Measurements from ENCODE around the gene AURKAIP1.
A peak's percentile ranks its signal among the peaks of the same experiment; 100 is the strongest.
"Not testable (repeated sequence)": the region's sequence is repeated elsewhere in the genome, so short reads cannot be mapped to it uniquely, and the experiment has no call there.

The AURKAIP1 gene

DNA sequence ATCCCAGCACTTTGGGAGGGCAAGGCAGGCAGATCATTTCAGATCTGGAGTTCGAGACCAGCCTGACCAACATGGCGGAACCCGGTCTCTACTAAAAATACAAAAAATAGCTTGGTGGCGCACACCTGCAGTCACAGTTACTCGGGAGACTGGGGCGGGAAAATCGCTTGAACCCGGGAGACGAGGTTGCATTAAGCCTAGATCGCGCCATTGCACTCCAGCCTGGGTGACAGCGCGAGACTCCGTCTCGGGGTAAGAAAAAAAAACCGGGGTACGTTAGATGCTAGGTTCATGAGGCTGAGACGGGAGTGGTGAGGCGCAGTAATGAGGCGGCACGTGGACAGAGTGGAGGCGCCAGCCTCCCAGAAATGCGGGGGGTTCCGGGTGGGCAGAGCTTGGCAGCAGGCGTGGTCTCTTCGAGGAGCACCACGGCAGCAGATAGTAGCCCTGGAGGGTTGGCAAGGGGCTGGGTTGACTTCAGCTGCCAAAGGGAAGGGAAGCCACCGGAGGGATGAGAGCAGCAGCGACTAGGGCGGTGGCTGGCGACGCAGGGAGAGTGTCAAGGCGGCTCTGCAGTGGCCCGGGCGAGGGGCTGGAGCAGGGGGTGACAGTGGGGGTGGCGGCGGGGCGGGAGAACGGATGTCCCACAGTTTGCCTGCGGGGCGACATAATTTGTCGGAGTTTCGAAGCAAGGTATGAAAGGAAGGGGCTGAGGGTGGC lies 31.3 kb upstream of the AURKAIP1 start:
- DNase-seq = no peak

DNA sequence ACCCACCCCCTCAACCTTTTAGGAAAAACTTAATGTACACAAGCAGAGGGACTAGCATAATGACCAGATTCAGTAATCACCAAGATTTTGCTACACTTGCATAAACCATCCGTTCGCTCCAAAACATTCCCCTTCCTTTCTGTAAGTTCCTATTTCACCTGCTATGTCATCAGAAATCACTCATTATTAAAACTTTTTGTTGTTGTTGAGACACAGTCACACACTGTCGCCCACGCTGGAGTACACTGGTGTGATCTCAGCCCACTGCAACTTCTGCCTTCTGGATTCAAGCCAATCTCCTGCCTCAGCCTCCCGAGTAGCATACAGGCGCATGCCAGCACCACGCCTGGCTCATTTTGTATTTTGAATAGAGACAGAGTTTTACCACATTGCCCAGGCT lies 28.6 kb upstream of the AURKAIP1 start:
- DNase-seq = no peak

DNA sequence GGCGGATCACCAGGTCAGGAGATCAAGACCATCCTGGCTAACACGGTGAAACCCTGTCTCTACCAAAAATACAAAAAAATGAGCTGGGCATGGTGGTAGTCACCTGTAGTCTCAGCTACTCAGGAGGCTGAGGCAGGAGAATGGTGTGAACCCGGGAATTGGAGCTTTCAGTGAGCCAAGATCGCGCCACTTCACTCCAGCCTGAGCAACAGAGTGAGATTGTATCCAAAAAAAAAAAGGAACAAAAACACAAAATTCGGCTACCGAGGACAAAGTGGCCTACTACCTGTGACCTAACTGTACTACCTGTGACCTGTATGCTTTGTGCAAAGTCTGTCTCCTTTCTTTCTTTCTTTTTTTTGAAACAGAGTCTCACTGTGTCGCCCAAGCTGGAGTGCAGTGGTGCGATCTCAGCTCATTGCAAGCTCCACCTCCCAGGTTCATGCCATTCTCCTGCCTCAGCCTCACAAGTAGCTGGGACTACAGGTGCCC lies 27.9 kb upstream of the AURKAIP1 start:
- DNase-seq = not testable (repeated sequence)

DNA sequence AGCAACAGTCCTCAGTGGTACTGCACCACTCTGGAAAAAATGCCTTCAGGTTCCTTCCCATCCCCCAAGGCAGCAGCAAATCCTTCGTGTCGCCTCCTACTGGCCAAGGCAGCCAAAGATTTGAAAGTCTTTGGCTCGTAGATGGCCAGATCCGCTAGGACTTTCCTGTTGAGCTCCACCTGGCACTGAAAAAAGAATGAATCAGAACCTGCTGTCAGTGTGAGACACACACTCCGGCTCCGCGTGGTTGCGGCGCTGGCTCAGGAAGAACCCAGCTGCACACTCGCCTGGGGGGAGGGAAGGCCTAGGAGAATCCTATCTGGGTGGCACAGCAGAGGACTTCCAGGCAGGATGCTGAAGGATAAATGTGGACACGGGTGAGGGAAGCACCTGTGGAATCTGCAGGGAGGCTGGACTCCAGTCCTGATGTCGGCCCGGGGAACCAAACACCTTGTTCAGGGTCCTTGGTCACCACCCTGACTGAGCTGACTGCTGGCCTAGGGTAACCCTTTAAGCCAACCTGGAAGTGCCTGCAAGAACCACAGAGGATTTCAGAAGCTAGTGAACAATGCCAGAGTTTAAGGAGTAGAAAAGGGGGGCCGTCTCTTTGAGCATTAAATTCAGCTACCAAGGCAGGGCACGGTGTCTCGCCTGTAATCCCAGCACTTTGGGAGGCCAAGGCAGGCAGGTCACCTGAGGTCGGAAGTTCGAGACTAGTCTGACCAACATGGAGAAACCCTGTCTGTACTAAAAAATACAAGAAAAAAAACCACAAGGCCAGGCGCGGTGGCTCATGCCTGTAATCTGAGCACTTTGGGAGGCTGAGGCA lies 27.3 kb upstream of the AURKAIP1 start:
- DNase-seq = peak; percentile 57

DNA sequence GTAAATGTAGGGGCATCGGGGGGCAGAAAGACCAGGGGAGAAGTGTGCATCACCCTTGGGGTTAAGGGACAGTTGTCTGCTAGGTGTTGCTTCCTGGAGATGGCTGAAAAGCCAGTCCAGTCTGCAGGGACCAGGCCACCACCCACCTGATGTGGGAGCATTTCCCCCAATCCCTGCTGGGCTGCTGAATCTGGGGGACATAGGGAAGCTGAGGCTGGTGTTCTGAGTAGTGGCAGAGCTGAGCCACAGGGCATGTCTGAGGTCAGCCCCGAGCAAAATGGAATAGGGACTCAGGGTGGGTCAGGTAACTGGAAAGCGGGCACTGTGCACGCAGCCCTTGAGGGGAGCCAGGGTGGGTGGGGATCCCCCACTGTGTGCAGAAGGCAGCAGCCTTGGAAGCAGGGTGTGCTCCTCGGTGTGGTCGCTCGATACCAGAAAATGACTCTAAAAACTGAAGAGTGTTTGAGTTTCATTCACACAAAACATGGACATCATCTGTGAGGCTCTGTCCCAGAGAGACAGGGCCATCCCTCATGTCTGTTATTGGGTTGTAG lies 26.5 kb upstream of the AURKAIP1 start:
- DNase-seq = no peak

DNA sequence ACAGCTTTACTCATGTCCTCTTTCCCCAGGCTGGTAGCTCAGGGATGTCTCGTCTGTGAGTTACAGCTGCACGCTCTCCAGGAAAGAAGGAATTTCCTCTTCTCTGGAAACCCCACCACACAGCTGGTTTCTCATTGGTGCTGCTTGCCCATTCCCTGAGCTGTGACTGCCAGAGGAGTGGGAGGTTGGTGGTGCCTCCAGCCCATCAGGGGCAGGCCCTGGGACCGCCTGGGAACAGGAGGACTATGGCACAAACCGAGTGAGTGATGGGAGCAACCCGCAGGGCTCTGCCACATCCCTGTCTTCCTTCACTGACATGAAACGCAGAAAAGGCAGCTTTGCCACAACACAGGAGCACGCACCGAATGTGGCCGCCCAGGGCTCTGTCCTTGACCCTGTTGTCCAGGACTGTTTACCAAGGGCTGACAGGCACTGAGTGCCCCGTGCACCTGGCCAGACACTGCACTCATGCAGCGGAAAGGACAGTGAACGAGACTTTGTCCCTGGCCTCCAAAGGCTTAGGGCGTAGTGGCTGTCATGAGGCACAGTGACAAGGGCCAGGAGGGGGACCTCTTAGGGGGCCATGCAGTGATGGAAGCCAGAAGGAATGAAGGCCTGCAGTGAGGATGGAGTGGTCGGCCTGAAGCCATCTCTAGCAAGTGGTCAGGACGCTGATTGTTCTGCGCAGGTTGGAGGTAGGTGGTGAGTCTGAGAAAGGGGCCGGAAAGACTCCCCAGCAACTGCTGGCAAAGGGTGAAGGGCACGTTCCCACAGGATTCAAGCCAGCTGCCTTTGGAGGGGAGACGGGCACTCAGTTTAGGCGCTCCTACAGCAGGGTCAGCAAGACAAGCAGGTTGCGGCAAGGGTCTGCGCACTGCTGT lies 25.8 kb upstream of the AURKAIP1 start:
- DNase-seq = no peak

DNA sequence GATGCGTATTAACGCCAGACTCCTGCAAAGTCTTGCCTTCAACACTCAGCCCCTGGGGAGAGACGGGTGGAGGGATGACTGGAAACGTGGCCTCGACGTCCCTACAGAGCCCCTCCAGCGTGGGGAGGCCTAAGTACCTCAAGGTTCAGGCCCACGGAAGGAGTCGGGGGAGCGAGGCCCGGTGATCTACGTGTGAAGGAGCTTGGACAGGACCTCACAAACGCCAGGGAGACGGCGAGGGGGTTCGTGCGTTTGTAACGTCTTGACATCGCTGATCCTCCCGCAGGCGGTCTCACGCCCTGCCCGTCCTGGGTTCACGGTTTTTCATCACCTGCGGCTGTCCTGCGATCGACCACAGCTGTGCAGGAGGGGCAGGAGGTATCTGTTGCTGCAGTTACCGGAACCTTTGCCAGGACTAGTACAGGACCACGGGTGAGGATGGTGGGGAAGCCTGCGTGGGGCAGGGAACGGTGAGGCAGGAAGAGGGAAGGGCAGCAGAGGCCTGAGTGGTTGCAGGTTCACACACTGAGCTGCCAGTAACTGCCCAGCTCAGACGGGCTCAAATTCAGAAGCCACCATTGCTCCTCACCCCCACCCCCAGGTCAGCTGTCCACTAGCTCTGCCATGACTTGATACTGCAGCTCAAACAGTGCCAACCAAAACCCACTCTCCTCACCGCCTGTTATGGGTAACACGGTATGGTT lies 25.0 kb upstream of the AURKAIP1 start:
- no peak for DNase-seq

DNA sequence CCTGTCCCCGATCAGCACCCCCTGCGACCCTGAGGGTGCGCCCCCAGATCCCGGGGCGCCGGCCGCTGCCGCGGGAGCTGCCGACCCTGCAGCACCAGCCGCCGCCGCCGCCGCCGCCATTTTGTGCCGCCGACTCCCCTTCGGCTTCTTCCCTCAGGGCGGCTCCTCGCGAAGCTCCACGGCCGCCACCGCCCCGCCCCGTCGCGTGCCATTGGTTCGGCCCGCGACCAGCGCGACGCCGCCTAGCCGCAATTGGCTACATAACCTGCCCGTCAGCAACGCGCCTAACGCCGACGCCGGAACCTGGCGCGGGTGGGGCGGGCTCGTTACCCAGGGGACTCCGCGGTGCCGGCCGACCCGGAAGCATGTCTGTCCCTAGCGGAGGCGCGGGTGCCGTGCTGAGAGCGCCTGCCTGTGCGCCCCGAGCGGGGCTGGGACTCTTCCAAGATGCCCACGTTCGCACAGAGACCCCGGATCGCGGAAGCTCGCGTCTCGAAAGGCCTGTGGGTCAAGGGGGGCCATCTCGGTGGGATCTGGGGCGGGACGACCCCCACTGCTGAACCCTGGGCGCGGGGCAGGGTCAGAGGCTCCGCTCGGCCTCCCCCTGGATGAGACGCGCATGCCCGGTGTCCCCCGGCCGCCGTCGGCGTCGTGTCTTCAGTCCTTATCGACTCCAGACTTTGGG lies 24.3 kb upstream of the AURKAIP1 start, which contains the start of gene CCNL2:
Gene CCNL2 (minus strand): TSS at position 149 of the 685 bp plus-strand sequence. CDS start 29 bp downstream, at position 120.
- peak; percentile 99 for DNase-seq

DNA sequence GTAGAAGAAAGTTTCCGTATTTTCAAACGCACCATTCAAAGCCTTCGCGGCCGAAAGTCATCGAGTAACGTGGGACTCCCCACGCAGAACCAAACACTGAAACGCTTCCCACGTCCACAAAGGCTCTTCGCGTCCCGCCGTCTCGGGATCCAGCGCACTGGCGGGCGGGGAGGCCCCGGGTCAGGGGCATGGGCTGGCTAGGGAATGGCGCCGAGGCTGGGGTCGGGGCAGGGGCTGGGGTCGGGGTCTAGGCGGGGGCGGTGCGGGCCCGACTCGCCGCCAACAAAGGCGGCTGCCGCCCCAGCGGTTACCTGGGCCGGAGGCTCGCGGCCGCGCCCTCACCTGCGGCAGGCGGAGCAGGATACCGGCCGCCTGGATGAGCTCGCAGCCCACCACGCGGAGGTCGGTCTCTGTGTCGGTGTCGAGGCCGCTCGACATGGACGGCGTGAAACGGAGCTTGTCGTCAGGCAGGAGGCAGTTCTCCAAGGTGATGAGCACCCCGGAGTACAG lies 23.7 kb upstream of the AURKAIP1 start:
- peak; percentile 31 for DNase-seq

DNA sequence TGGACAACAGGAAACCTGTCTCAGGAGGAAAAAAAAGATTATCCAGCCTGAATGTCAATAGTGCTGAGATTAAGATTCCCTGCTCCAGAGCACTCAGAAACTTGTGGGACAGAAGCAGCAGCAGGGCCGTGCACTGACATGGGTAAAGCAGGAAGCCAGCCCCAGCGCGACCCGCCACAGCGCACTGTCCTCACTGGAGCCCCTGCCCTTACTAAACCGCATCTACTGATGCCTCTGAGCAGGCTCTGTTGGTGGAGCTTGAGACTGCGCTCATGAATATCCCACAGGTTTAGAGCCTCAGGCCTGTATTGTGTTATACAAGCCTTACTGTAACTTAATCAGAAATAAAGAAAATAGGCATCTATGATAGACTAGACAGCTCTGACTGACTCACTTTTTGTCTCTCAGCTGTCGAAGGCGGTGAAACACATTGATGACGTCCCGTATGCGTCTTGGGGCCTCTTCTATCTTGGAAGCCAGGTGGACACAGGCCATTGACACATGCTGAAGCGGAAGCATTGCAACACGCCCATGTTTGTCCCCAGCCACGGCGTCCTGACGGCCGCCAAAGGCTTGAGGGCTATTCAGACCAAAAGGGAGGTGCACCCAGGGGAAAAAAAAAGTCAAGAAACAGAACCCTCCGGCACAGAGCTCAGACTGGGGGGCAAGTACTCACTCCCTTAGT lies 23.0 kb upstream of the AURKAIP1 start:
- no peak for DNase-seq

DNA sequence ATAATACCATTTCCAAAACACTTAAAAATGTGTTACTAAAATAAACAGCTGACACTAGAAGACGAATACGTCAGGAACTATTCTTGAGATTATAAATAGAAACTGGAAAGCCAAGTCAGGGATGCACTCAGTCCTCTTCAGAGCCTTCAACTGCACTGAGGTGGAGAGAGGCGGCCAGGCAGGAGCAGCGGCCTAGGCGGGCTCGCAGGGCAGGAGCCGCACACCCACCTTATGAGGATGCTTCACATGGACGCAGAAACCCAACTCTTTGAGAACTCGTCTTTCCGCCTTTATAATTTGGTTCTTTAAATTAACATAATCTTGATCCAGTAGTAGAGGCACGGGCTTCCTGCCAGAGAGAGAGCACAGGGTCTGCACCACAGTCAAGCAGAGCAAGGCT lies 20.2 kb upstream of the AURKAIP1 start:
- no peak for DNase-seq

DNA sequence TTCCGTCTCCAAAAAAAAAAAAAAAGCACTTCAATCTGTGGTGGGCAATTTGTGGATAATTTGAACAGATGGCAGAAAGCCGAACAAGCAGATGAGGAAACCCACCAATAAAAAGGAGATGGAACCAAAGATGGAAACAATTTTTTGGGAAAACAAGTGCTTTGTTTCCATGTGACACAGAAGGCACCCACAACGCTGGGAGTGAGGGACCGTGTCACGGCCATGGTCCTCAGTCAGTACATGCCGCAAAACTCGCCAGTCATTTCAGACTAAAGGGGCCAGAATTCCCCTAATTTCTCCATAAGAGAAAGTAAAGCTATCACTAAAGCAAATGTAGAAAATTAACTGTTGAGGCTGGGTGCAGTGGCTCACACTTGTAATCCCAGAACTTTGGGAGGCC lies 19.1 kb upstream of the AURKAIP1 start:
- no peak for DNase-seq

DNA sequence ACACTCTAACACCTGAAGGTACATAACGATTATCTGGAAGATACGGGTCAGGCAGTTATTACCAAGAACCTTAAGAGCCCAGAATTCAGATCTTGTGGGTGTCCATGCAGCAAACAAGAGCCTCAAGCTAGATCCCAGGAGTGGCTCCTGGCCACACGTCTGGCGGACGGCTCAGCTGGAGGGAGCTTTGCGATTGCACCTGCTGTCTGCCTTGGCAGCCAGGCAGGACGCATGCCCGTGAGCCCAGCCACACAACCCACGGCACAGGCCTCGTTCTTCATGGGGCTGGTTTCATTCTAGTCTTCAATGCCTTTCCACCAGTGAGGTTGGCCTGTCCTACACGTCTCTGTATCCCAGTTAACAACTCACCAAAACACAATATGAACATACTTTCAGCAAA lies 18.4 kb upstream of the AURKAIP1 start:
- DNase-seq = no peak

DNA sequence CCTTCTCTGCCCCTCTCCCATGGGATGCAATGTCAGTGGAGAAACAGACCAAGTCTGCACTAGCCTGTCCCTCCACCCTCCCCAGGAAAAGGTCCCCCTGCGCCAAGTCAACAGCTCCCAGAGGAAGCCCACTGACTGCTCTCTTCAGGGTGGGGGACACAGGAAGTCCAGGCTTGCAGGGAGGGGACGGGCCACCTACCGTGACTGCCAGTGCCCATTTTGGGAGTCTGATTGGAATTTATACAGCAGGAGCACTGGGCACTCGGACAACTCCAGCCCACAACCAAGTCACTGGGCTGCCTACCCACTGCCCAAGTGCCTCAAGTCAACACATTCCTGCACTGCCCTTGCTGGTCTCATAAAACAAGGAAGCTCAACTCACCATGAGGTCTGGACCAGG lies 18.0 kb upstream of the AURKAIP1 start:
- DNase-seq = no peak

DNA sequence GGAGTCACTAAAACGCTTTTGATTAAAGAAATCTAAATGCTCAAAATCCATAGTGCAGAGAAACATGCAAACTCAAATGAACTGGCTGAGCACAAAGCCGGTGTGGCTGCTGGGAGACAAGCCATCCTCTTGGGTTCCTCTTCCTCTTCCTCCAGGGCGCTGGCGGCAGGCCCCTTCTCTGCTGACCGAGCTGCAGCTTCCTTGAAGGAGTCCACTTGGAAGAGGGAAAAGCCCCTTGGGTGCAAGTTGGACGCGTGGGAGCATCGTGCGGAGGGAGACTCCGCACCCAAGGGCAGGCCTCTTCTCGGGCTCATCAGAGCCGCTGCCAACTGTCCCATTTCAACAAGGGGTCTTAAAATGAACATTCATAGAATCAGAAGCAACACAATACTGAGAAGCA lies 16.2 kb upstream of the AURKAIP1 start:
- no peak for DNase-seq

DNA sequence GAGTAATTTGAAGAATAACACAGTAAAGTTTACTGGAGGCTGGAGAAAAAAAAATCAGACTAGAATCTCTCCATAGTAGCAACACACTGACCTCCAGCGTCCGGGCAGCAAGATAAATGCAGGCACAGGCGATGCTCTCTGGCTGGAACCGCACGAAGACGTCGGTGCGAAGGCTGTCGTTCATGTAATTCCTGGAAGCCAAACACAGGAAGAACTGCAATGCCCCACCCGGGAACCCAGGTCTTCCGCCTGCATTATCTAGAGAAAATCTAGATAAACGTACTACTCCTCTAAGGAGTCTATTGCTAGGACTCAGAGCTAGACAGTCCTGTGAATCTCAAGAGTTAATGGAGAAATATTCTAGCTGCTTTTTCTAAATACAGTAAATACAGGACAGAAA lies 15.7 kb upstream of the AURKAIP1 start:
- DNase-seq = no peak

DNA sequence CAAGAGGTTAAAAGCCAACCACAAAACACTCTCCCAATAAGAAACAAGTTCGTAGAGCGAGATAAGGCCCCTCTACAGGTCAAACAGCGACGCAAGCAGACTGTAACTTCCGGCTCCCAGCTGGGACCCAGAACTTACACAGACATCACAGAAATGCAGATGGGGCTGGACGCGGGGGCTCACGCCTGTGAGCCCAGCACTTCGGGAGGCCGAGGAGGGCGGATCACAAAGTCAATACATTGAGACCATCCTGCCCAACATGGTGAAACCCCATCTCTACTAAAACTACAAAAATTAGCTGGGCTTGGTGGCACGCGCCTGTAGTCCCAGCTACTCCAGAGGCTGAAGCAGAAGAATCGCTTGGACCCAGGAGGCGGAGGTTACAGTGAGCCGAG lies 13.1 kb upstream of the AURKAIP1 start:
- no peak for DNase-seq

DNA sequence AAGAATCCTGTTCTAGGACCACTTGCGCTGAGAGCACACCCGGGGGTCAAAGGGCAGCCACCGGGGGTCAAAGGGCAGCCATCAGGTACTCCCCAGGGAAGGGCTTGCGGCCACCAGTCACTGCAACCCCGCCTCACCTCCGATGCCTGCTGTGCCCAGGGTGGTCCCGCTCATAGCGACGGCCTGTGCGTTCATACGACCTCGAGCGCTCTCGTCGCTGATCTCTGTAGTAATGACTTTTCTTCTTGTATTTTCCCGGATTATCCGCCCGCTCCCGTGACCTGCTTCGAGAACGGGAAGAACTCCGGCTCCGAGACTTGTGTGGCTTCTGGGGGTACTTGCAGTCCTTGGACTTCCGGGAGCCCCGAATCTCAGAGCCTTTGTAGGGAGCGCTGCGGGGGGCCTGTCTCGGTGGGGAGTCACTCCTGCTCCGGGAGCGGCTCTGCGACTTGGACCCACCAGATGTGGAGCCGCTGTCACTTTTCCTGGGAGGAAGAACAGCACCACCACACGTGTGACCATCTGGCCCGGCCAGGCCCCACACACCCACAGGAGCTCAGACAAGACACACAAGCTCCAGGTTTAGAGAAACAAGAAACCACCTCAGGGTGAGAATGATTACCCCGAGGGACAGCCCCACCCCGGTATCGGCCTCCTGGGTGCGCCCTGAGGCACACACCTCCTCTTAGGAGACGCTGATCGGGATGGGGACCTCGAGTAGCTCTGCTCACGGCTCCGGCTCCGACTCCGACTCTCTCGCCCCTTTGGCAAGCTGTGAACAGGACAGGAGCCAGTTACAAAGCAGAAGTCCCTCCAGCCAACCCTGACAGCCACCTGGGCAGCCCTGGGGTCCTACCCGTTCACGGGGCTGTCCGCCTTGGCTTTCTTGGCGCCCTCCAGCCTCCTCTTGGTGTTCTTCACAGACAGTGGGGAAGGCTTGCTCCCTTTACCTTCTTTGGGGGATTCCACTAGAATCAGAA lies 12.4 kb upstream of the AURKAIP1 start:
- no peak for DNase-seq

DNA sequence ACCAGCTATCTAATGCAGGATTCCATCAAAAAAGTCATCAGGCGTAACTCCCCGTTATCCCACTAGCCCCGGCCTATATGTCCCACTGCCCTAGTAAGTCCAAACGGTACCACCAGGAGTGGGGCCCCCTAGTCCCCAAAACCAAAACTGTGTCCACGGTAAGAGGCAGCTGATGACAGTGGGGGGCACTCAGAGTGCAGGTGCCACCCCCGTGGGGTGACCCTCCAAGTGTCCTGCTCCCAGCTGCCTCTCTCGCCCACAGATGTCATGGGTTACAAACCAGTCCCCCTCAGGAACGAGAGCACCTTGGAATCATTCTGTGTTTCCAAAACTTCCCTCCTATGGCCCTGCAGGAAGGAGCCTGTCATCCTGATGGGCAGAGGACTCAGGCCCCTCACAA lies 10.9 kb upstream of the AURKAIP1 start:
- no peak for DNase-seq
